PC-3 (cell line): ENCODE measurements around the gene OR6K3.

ENCODE experiments used
- CTCF ChIP-seq: fragments of 300-600 bp; sonication (generic); conservative IDR thresholded peaks from 2 replicates; pipeline ENCODE4 v1.5.1; 2017; ENCODE audit warnings: antibody characterized with exemption, low read depth, mild to moderate bottlenecking, low read length
- EZH2 ChIP-seq: fragments of 300-600 bp; sonication (generic); IDR thresholded peaks from one replicate; pipeline ENCODE4 v1.6.1; 2017; ENCODE audit warnings: antibody characterized with exemption, mild to moderate bottlenecking, low read length; ENCODE audit not compliant: unreplicated experiment
- EZH2phosphoT487 ChIP-seq: fragments of 300-600 bp; sonication (generic); IDR thresholded peaks from 2 replicates; pipeline ENCODE4 v1.6.1; 2018; ENCODE audit warnings: mild to moderate bottlenecking, antibody characterized with exemption, low read length, borderline replicate concordance

- TF ChIP-seq EZH2phosphoT487 (no peak), EZH2 (no peak), CTCF (no peak)
These were observed 8.1 kb upstream of the OR6K3 start for GRCh38 chr1:158728510-158729225.
